NCI-H1694 treated with DMSO at 0.1 percent for 48 hours (cell line): ENCODE measurements around the gene PLEKHA1.

Experiments used
- DNase-seq: peaks from one replicate; lab custom pipeline; 2025; lab: John Stamatoyannopoulos, UW

The PLEKHA1 gene

DNA sequence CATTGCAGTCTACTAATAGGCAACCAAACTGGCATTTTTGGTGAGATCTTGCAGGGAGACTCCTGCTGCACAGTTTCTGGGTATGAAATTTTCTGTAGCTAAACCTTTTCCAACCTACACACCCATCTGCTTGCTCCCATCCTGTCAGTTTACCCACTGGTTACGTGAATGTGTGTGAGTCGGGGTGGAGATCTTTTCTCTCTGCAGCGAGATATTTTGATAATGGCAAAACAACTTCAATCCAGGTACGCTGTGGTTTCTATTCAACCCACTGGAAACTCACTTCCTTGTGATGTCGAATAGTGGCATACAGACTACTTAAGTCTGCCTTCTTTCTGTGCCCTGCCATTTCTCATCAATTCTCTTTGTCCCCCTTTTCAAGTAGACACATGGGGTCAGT, 4.5 kb downstream of the PLEKHA1 start:
- no peak for DNase-seq

- DNase-seq, result no peak
These were observed 5.0 kb downstream of the PLEKHA1 start for GRCh38 chr10:122379537-122379936.

DNA sequence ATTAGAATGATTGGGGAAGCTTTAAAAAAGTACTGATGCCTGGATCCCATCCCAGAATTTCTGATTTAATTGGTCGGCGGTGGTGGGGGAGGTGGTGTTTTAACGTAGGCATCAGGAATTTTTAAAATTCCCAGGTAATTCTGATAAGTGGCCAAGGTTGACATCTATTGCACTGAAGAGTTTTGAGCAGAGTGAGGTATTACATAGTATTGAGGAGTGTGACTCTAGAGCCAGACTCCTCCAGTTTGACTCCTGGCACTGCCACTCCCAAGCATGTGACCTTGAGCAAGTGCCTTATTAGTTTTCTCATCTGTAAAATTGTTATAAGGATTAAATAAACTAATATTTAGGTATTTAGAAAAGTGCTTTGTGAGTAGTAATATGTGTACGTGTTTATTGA, 6.2 kb downstream of the PLEKHA1 start:
- no peak for DNase-seq

GRCh38 chr10:122381680-122382079, 7.2 kb downstream of the PLEKHA1 start:
- DNase-seq, result no peak

- no peak for DNase-seq
These were observed 12.0 kb downstream of the PLEKHA1 start for GRCh38 chr10:122386514-122386913.

- DNase-seq, result no peak
These were observed 13.1 kb downstream of the PLEKHA1 start for GRCh38 chr10:122387572-122387971.

GRCh38 chr10:122388287-122388997, 13.9 kb downstream of the PLEKHA1 start:
- DNase-seq, result no peak

DNA sequence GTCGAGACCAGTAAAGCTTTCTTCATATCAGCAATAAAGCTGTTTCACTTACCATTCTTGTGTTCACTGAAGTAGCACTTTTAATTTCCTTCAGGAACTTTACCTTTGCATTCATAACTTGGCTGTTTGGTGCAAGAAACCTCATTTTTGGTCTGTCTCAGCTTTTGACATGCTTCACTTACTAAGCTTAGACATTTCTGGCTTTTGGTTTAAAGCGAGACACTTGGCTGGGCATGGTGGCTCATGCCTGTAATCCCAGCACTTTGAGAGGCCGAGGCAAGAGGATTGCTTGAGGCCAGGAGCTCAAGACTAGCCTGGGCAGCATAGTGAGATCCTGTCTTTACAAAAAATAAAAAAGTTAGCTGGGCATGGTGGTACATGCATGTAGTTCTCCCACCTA, 15.8 kb downstream of the PLEKHA1 start:
- no peak for DNase-seq

GRCh38 chr10:122390679-122391078, 16.2 kb downstream of the PLEKHA1 start:
- no peak for DNase-seq

DNA sequence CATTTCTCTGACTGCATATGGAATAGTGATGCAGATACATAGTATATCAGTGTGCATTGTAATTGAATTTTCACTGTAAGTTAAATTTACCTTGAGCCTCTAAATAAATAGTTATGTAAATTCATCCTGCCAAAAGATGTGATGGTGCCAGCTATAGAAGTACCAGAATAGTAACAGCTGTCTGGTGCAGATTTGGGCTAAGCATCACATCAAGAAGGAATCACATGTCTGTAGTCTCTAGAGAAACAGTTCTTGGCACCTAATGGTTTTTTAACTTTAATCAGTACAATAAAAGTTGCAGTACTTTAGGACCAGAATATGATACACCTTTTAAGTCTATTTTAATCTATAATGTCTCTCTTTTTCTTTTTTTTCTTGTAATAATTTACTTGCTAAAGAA, 17.4 kb downstream of the PLEKHA1 start:
- no peak for DNase-seq

GRCh38 chr10:122392835-122393234, 18.3 kb downstream of the PLEKHA1 start:
- DNase-seq, result no peak

GRCh38 chr10:122393288-122393687, 18.8 kb downstream of the PLEKHA1 start:
- DNase-seq, result no peak

- DNase-seq, result no peak
These were observed 28.1 kb downstream of the PLEKHA1 start for GRCh38 chr10:122402548-122403131.

- no peak for DNase-seq
These were observed 30.1 kb downstream of the PLEKHA1 start for GRCh38 chr10:122404576-122404975.

GRCh38 chr10:122407375-122408125, 33.0 kb downstream of the PLEKHA1 start:
- no peak for DNase-seq

DNA sequence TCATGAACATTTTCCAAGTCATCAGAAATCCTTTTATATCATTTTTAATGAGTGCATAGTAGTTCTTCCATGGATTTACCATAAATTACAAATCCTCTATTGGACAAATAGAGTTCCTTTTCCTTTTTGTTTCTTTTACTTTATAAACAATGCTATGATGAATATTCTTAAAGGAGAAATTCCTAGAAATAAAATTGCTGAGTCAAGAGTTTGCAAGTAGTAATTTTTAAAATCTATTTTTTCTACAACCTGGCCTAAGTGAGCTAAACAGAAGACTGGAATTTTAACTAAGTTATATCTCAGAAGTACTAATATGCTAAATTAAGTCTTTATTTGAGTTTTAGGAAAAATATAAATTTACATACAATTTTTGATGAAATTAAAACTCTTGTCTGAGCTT, 38.8 kb downstream of the PLEKHA1 start:
- DNase-seq, result no peak

DNA sequence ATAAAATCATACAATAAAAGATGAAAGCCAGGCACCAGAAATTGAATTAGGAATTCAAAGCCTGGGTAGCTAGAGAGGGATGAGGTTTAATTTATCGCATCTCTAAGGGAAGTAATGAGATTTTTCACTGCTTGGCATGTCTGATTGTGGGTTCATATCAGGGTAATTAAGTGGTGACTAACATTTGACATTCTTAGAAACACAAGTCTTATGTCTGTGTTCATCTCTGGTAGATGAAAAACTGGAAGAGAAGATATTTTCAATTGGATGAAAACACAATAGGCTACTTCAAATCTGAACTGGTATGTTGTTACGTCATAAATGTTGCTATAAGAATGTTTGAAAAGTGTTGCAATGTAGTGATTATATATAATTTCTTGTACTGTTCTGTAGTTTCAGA, 43.2 kb downstream of the PLEKHA1 start:
- no peak for DNase-seq

- no peak for DNase-seq
These were observed 44.5 kb downstream of the PLEKHA1 start for GRCh38 chr10:122419016-122419415.

GRCh38 chr10:122419876-122420623, 45.5 kb downstream of the PLEKHA1 start:
- no peak for DNase-seq

- DNase-seq, result no peak
These were observed 46.1 kb downstream of the PLEKHA1 start for GRCh38 chr10:122420624-122421007.

DNA sequence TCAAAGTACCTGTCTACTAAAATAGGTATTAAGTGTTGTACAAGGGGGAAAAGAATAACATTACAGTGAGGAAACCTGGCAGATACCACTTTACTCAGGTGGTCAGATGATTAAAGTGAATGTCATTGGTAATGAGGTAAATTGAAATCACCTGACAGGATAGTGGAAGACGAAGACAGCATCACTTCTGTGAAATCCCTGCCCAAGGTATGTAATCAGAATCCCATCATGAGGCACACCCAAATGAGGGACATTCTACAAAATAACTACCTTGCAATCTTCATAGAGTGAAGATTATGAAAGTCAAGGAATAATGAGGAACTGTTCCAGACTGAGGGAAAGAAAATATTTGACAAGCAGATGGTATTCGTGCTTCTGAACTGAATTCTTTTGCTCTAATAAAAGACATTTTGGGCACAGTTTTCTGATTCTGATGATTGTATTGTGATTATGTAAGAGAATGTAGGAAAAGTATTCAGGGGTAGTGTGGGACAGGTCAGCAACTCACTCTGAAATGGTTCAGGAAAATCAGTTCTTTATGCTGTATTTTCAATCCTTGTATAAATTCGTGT, 46.6 kb downstream of the PLEKHA1 start:
- no peak for DNase-seq

DNA sequence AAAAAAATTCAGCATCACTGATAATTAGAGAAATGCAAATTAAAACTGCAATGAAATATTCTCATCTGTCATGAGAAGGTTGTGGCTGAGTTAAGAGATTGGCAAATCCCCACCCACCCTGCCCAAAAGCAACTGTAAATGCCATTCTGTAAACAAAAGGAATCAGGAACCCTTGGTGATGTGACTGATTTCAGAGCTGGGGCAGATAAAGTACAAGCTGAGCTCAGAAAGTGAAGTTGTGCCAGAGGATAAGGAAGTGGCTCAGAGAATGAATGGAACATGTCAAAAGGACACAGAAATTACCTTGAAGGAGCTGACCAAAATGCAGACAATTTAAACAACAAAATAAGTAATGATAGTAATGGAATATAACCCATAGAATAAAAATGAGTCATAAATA, 47.2 kb downstream of the PLEKHA1 start:
- no peak for DNase-seq
